T-helper 2 cell treated with Interferon-gamma antibody and Interleukin-4, amounts not matched to agents 5 μg/mL and 100 μg/mL, for 36 hours (primary cell): ENCODE data around the gene TMEM82.

ENCODE experiments used
- DNase-seq: peaks from one replicate; pipeline ENCODE4 v3.0.0; 2021; ENCODE audit warnings: low spot score
- H3K27ac Mint-ChIP-seq: one replicate; pipeline ENCODE4 v1.8.0; 2021; ENCODE audit warnings: mild to moderate bottlenecking, mixed read lengths
- H3K27me3 Mint-ChIP-seq: one replicate; pipeline ENCODE4 v1.8.0; 2021; ENCODE audit warnings: low read depth, mixed read lengths
- H3K36me3 Mint-ChIP-seq: one replicate; pipeline ENCODE4 v1.8.0; 2021; ENCODE audit warnings: low read depth, mixed read lengths
- H3K4me1 Mint-ChIP-seq: one replicate; pipeline ENCODE4 v1.8.0; 2021; ENCODE audit warnings: low read depth, mixed read lengths
- H3K4me3 Mint-ChIP-seq: one replicate; pipeline ENCODE4 v1.8.0; 2022; ENCODE audit warnings: mild to moderate bottlenecking, moderate library complexity, mixed read lengths
- H3K9me3 Mint-ChIP-seq: one replicate; pipeline ENCODE4 v1.8.0; 2021; ENCODE audit warnings: mixed read lengths

The TMEM82 gene

GRCh38 chr1:15749399-15750291 is 7.3 kb downstream of the TMEM82 start:
- no peak overlapping the region for H3K27ac Mint-ChIP-seq
- no peaks in the 10 kb centered on the region for H3K9me3 Mint-ChIP-seq
- H3K4me1 Mint-ChIP-seq, result no peaks in the 10 kb centered on the region
- H3K27me3 Mint-ChIP-seq, result no peaks in the 10 kb centered on the region
- DNase-seq, result no peak
- H3K4me3 Mint-ChIP-seq, result no peak overlapping the region
- H3K36me3 Mint-ChIP-seq, result no peaks in the 10 kb centered on the region

GRCh38 chr1:15750924-15751323 is 8.6 kb downstream of the TMEM82 start:
- Mint-ChIP-seq H3K36me3 (no peaks in the 10 kb centered on the region), H3K4me1 (no peaks in the 10 kb centered on the region), H3K4me3 (no peak overlapping the region), H3K27ac (no peak overlapping the region), H3K9me3 (no peaks in the 10 kb centered on the region), H3K27me3 (peaks cover 9% of the 10 kb centered on the region)
- DNase-seq, result no peak

- peaks cover 16% of the 10 kb centered on the region for H3K27me3 Mint-ChIP-seq
- no peaks in the 10 kb centered on the region for H3K4me1 Mint-ChIP-seq
- H3K9me3 Mint-ChIP-seq, result no peaks in the 10 kb centered on the region
- no peak overlapping the region for H3K27ac Mint-ChIP-seq
- H3K4me3 Mint-ChIP-seq, result no peak overlapping the region
- no peaks in the 10 kb centered on the region for H3K36me3 Mint-ChIP-seq
- DNase-seq, result no peak
Measured at GRCh38 chr1:15751717-15752116, 9.4 kb downstream of the TMEM82 start.

GRCh38 chr1:15753776-15754175 is 11.5 kb downstream of the TMEM82 start:
- peaks cover 30% of the 10 kb centered on the region for H3K27me3 Mint-ChIP-seq
- DNase-seq, result no peak
- H3K4me3 Mint-ChIP-seq, result no peak overlapping the region
- H3K36me3 Mint-ChIP-seq, result no peaks in the 10 kb centered on the region
- H3K9me3 Mint-ChIP-seq, result no peaks in the 10 kb centered on the region
- H3K27ac Mint-ChIP-seq, result no peak overlapping the region
- H3K4me1 Mint-ChIP-seq, result peaks cover 4% of the 10 kb centered on the region

GRCh38 chr1:15755021-15755645 is 12.8 kb downstream of the TMEM82 start:
- Mint-ChIP-seq H3K36me3 (no peaks in the 10 kb centered on the region), H3K4me1 (peaks cover 4% of the 10 kb centered on the region), H3K27ac (no peak overlapping the region), H3K27me3 (peaks cover 40% of the 10 kb centered on the region), H3K9me3 (no peaks in the 10 kb centered on the region), H3K4me3 (no peak overlapping the region)
- DNase-seq, result no peak

- peaks cover 4% of the 10 kb centered on the region for H3K4me1 Mint-ChIP-seq
- H3K4me3 Mint-ChIP-seq, result no peak overlapping the region
- peaks cover 43% of the 10 kb centered on the region for H3K27me3 Mint-ChIP-seq
- no peak overlapping the region for H3K27ac Mint-ChIP-seq
- no peak for DNase-seq
- no peaks in the 10 kb centered on the region for H3K9me3 Mint-ChIP-seq
- H3K36me3 Mint-ChIP-seq, result no peaks in the 10 kb centered on the region
Measured at GRCh38 chr1:15755646-15756040, 13.3 kb downstream of the TMEM82 start.

- Mint-ChIP-seq H3K9me3 (no peaks in the 10 kb centered on the region), H3K36me3 (no peaks in the 10 kb centered on the region), H3K27me3 (peaks cover 44% of the 10 kb centered on the region), H3K4me3 (no peak overlapping the region), H3K4me1 (peaks cover 4% of the 10 kb centered on the region), H3K27ac (no peak overlapping the region)
- DNase-seq, result no peak
Measured at GRCh38 chr1:15756143-15757015, 14.1 kb downstream of the TMEM82 start.

- peaks cover 4% of the 10 kb centered on the region for H3K4me1 Mint-ChIP-seq
- no peak for DNase-seq
- peaks cover 51% of the 10 kb centered on the region for H3K27me3 Mint-ChIP-seq
- H3K27ac Mint-ChIP-seq, result no peak overlapping the region
- no peaks in the 10 kb centered on the region for H3K9me3 Mint-ChIP-seq
- H3K36me3 Mint-ChIP-seq, result no peaks in the 10 kb centered on the region
- H3K4me3 Mint-ChIP-seq, result no peak overlapping the region
Measured at GRCh38 chr1:15757016-15757543, 14.8 kb downstream of the TMEM82 start.

- Mint-ChIP-seq H3K27ac (no peak overlapping the region), H3K4me1 (peaks cover 4% of the 10 kb centered on the region), H3K4me3 (peak overlapping the region; percentile 58), H3K36me3 (no peaks in the 10 kb centered on the region), H3K9me3 (no peaks in the 10 kb centered on the region), H3K27me3 (peaks cover 51% of the 10 kb centered on the region)
- DNase-seq, result no peak
Measured at GRCh38 chr1:15757575-15758342, 15.5 kb downstream of the TMEM82 start.

GRCh38 chr1:15758343-15758931 is 16.1 kb downstream of the TMEM82 start, which contains the start of gene FBLIM1:
FBLIM1 (plus strand) TSS chr1:15758795; CDS start chr1:15764984, 6,189 bp downstream.
- H3K4me3 Mint-ChIP-seq, result peak within 1 kb of the TSS; percentile 58
- no peak for DNase-seq
- no peaks in the 10 kb centered on the region for H3K36me3 Mint-ChIP-seq
- no peak within 1 kb of the TSS for H3K27ac Mint-ChIP-seq
- H3K27me3 Mint-ChIP-seq, result peaks cover 51% of the 10 kb centered on the region
- peaks cover 4% of the 10 kb centered on the region for H3K4me1 Mint-ChIP-seq
- H3K9me3 Mint-ChIP-seq, result no peaks in the 10 kb centered on the region

- Mint-ChIP-seq H3K27me3 (peaks cover 51% of the 10 kb centered on the region), H3K27ac (no peak overlapping the region), H3K36me3 (no peaks in the 10 kb centered on the region), H3K9me3 (no peaks in the 10 kb centered on the region), H3K4me1 (peaks cover 4% of the 10 kb centered on the region), H3K4me3 (no peak overlapping the region)
- no peak for DNase-seq
Measured at GRCh38 chr1:15758953-15759661, 16.8 kb downstream of the TMEM82 start.

GRCh38 chr1:15760520-15761211 is 18.4 kb downstream of the TMEM82 start:
- H3K36me3 Mint-ChIP-seq, result no peaks in the 10 kb centered on the region
- H3K27me3 Mint-ChIP-seq, result peaks cover 43% of the 10 kb centered on the region
- no peaks in the 10 kb centered on the region for H3K9me3 Mint-ChIP-seq
- no peak overlapping the region for H3K27ac Mint-ChIP-seq
- DNase-seq, result no peak
- H3K4me3 Mint-ChIP-seq, result no peak overlapping the region
- H3K4me1 Mint-ChIP-seq, result peaks cover 4% of the 10 kb centered on the region
